ENCODE results near the gene BAX. TPM values are rescaled to one million over a fixed set of nuclear protein-coding genes. Genes with fewer than 3 reads are reported as not detected.

Gene BAX
- total and polyA plus RNA-seq, 2 of the 13 experiments (the other 11 are each of a cell fraction or from before 2014, with no cell fraction given), result 139 to 176 TPM

DNA sequence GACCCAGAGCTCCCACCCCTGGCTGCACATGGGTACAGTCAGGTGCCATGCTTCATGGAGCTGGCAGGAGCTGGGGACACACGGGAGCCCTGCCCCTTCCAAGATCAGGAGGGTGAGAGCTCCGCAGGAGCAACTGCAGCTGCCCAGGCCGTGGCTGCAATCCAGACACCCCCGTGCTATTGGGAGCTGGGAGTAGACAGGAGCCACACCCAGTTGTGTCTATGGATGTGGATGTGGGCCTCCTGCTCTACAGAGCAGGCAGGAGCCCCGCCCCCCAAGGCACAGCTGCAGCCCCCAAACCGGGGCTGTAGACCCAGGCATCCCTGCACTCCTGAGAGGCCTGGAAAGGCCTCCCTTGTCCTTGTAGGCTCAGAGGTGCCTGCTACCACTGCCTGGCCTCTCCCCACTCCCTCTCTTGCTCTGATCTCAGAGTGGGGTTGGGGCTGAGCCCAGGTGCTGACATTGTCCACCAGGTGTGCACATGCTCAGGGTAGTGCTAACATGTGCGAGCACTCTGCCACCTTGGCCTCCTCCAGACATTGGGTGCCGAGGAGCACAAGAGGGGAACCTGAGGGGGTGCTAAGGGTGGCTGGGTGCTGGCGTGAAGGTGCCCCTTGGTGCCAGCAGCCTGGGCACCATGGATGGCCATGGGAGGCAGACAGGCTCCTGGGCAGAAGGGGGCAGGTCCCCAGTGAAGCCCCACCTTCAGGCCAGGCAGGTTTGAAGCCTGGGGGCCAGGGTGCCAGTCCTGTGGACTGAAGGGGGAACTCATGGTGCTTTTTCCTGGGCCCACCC lies 8.0 kb upstream of the BAX start (continued):
- TF ChIP-seq SAFB2 (CRISPR knock-in tag; IDR thresholded peaks at IDR 0.05; ENCODE audit: borderline replicate concordance, low read depth), result no peak
- no peak for TF ChIP-seq ZNF562 (CRISPR knock-in tag; IDR thresholded peaks at IDR 0.05; ENCODE audit: borderline replicate concordance)
- no peak for TF ChIP-seq ZFP37 (CRISPR knock-in tag; IDR thresholded peaks at IDR 0.05; ENCODE audit: borderline replicate concordance)
- TF ChIP-seq ZNF333 (CRISPR knock-in tag; IDR thresholded peaks at IDR 0.05; ENCODE audit: borderline replicate concordance), result no peak
- TF ChIP-seq, protein P1, sequence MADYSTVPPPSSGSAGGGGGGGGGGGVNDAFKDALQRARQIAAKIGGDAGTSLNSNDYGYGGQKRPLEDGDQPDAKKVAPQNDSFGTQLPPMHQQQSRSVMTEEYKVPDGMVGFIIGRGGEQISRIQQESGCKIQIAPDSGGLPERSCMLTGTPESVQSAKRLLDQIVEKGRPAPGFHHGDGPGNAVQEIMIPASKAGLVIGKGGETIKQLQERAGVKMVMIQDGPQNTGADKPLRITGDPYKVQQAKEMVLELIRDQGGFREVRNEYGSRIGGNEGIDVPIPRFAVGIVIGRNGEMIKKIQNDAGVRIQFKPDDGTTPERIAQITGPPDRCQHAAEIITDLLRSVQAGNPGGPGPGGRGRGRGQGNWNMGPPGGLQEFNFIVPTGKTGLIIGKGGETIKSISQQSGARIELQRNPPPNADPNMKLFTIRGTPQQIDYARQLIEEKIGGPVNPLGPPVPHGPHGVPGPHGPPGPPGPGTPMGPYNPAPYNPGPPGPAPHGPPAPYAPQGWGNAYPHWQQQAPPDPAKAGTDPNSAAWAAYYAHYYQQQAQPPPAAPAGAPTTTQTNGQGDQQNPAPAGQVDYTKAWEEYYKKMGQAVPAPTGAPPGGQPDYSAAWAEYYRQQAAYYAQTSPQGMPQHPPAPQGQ (CRISPR knock-in tag; IDR thresholded peaks at IDR 0.05; ENCODE audit: borderline replicate concordance), result no peak
- no peak for TF ChIP-seq ZNF614 (CRISPR knock-in tag; IDR thresholded peaks at IDR 0.05; ENCODE audit: borderline replicate concordance)
- no peak for TF ChIP-seq ZBTB20 (CRISPR knock-in tag; IDR thresholded peaks at IDR 0.05; ENCODE audit: borderline replicate concordance, low read depth)
- TF ChIP-seq JUNB (CRISPR knock-in tag; IDR thresholded peaks at IDR 0.05; ENCODE audit: borderline replicate concordance), result no peak
- no peak for TF ChIP-seq ZNF761 (CRISPR knock-in tag; conservative IDR thresholded peaks at IDR 0.05)
- no peak for TF ChIP-seq RXRB (CRISPR knock-in tag; IDR thresholded peaks at IDR 0.05; ENCODE audit: borderline replicate concordance)
- no peak for TF ChIP-seq CAMTA2 (CRISPR knock-in tag; IDR thresholded peaks at IDR 0.05; ENCODE audit: borderline replicate concordance)
- no peak for TF ChIP-seq NONO (IDR thresholded peaks at IDR 0.05)
- TF ChIP-seq NONO (CRISPR knock-in tag; conservative IDR thresholded peaks at IDR 0.05), result no peak
- no peak for TF ChIP-seq ZNF431 (CRISPR knock-in tag; IDR thresholded peaks at IDR 0.05; ENCODE audit: borderline replicate concordance, low read depth)
- no peak for TF ChIP-seq PHF20 (CRISPR knock-in tag; IDR thresholded peaks at IDR 0.05)
- TF ChIP-seq CEBPB (IDR thresholded peaks at IDR 0.05; ENCODE audit: borderline replicate concordance, low read depth, low read length), result no peak
- no peak for TF ChIP-seq KDM2A (CRISPR knock-in tag; IDR thresholded peaks at IDR 0.05; ENCODE audit: borderline replicate concordance, low read depth)
- no peak for TF ChIP-seq SIX1 (CRISPR knock-in tag; IDR thresholded peaks at IDR 0.05; ENCODE audit: borderline replicate concordance)
- TF ChIP-seq GABPA (IDR thresholded peaks at IDR 0.05; ENCODE audit: low read depth, low read length), result no peak
- TF ChIP-seq GABPA (CRISPR knock-in tag; IDR thresholded peaks at IDR 0.05; ENCODE audit: low read depth), result no peak
- peak; percentile 12; the same call in 1 of the 2 replicates for TF ChIP-seq GABPB1 (CRISPR knock-in tag; IDR thresholded peaks at IDR 0.05)
- no peak for TF ChIP-seq HHEX (CRISPR knock-in tag; IDR thresholded peaks at IDR 0.05)
- peak; percentile 23; the same call in 1 of the 2 replicates for TF ChIP-seq TAF1 (CRISPR knock-in tag; IDR thresholded peaks at IDR 0.05)
- TF ChIP-seq, protein P2, sequence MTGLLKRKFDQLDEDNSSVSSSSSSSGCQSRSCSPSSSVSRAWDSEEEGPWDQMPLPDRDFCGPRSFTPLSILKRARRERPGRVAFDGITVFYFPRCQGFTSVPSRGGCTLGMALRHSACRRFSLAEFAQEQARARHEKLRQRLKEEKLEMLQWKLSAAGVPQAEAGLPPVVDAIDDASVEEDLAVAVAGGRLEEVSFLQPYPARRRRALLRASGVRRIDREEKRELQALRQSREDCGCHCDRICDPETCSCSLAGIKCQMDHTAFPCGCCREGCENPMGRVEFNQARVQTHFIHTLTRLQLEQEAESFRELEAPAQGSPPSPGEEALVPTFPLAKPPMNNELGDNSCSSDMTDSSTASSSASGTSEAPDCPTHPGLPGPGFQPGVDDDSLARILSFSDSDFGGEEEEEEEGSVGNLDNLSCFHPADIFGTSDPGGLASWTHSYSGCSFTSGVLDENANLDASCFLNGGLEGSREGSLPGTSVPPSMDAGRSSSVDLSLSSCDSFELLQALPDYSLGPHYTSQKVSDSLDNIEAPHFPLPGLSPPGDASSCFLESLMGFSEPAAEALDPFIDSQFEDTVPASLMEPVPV (CRISPR knock-in tag; IDR thresholded peaks at IDR 0.05), result no peak
- no peak for TF ChIP-seq KAT2B (IDR thresholded peaks at IDR 0.05; ENCODE audit: borderline replicate concordance, low read depth, low read length)
- no peak for TF ChIP-seq ZSCAN29 (CRISPR knock-in tag; conservative IDR thresholded peaks at IDR 0.05)
- TF ChIP-seq E2F1 (CRISPR knock-in tag; IDR thresholded peaks at IDR 0.05), result no peak
